Ovary (tissue), 3 donors: ENCODE measurements around the gene SCIN.

Source experiments
- EP300 ChIP-seq: sonication (generic); formaldehyde crosslinking; IDR thresholded peaks from one replicate; pipeline ENCODE4 v1.6.1; 2017; ENCODE audit warnings: antibody characterized with exemption
- POLR2A ChIP-seq: fragments of 450-650 bp; IDR thresholded peaks from one replicate; pipeline ENCODE4 v1.6.1; 2017; ENCODE audit warnings: antibody characterized with exemption, mild to moderate bottlenecking, moderate library complexity
- TF ChIP-seq, protein P1 (sequence below), 3 donors: fragments of 450-650 bp in 2 of 3; fragments of 200-600 bp in 1 of 3; IDR thresholded peaks; one replicate each; pipeline versions ENCODE4 v1.5.1 to v1.8.0; 2016 to 2022; ENCODE audit warnings: antibody characterized with exemption in 3 of 3, mild to moderate bottlenecking in 1 of 3
- donor health status: DM: no; HTN: no; CAD: no.

DNA sequence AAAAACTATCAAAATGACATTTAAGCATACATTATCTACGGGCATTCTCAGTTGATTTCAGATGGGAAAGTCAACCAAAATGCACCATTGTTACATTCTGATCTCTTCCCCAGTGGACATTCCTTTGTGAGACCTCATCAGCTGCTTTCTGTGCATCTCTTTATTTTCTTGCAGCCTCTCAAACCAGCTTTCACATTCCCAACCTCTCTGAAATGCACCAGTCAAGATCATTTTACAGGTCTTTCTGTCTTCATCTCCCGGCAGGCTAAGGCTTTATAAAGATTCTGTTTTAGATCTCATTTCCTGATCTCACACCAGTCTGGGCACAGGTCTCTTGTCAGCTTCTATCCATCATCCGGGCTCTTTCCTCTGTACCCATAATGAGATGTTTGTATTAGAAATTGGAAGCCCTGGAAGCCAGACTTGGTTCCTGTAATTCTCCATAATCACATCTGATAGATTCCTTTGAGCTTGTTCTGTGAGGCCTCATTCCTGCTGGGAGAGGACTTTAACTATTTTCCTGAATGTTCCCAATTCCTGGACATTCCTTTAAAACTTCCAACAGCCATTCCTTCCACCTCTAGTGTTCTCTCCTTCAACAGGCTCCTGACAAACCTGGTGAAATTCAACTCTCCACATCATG lies 72.6 kb downstream of the SCIN start:
- TF ChIP-seq POLR2A: no peak
- TF ChIP-seq, protein P1, sequence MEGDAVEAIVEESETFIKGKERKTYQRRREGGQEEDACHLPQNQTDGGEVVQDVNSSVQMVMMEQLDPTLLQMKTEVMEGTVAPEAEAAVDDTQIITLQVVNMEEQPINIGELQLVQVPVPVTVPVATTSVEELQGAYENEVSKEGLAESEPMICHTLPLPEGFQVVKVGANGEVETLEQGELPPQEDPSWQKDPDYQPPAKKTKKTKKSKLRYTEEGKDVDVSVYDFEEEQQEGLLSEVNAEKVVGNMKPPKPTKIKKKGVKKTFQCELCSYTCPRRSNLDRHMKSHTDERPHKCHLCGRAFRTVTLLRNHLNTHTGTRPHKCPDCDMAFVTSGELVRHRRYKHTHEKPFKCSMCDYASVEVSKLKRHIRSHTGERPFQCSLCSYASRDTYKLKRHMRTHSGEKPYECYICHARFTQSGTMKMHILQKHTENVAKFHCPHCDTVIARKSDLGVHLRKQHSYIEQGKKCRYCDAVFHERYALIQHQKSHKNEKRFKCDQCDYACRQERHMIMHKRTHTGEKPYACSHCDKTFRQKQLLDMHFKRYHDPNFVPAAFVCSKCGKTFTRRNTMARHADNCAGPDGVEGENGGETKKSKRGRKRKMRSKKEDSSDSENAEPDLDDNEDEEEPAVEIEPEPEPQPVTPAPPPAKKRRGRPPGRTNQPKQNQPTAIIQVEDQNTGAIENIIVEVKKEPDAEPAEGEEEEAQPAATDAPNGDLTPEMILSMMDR (IDR thresholded peaks at IDR 0.05): no peak
- no peak for TF ChIP-seq EP300
